ENCODE results near the gene PSMA6. TPM values are rescaled to one million over a fixed set of nuclear protein-coding genes. Genes with fewer than 3 reads are reported as not detected.

The PSMA6 gene
- total and polyA plus RNA-seq, 4 experiments from 2014 or later = 84.6 to 413 (median 207) TPM

- Mint-ChIP-seq H3K27me3 (no peaks in the 10 kb centered on the region), H3K4me1 (peaks cover 17 to 31% (median 25%) of the 10 kb centered on the region in 4 donors), H3K27ac (peak overlapping the region; percentile 35 to 97 (median 86)), H3K9me3 (no peaks in the 10 kb centered on the region), H3K4me3 (peak overlapping the region in 4 of 8 donors; percentile 10 to 72 (median 43)), H3K36me3 (no peaks in the 10 kb centered on the region)
- POLR2A ChIA-PET (ENCODE audit: partially characterized antibody) = interaction anchor here (2.6 to 3.0 kb wide), 2 partner anchors 70 to 73 kb away, joined by 17 to 23 read pairs; partner anchors contain the start of gene NFKBIA
- DNase-seq = no peak
- no peaks in the 10 kb centered on the region for H3K9me3 ChIP-seq (ENCODE audit: control insufficient read depth in 1 of 2, low read length in 2 of 2)
- H3K27ac ChIP-seq (ENCODE audit: low read depth, low read length) = no peak overlapping the region
- H3K4me3 ChIP-seq (ENCODE audit: low read length in 2 of 2) = no peak overlapping the region
- CTCF ChIA-PET (ENCODE audit: partially characterized antibody) = interaction anchor here (1.2 to 1.8 kb wide), 2 partner anchors 9 to 84 kb away, joined by 4 read pairs; no protein-coding TSS in a partner anchor
- H3K36me3 ChIP-seq (ENCODE audit: insufficient read depth, low read length) = no peaks in the 10 kb centered on the region
- H3K4me1 ChIP-seq (ENCODE audit: insufficient read depth, low read length) = peaks cover 21% of the 10 kb centered on the region
- H3K27me3 ChIP-seq (ENCODE audit: insufficient read depth, low read length) = no peaks in the 10 kb centered on the region
- intact Hi-C loops (cut with micrococcal nuclease) = loop anchor here (5.0 kb wide), 1 partner anchor 70 kb away; the partner anchor contains the start of gene NFKBIA
Measured at GRCh38 chr14:35331605-35332516, 39.7 kb downstream of the PSMA6 start.

DNA sequence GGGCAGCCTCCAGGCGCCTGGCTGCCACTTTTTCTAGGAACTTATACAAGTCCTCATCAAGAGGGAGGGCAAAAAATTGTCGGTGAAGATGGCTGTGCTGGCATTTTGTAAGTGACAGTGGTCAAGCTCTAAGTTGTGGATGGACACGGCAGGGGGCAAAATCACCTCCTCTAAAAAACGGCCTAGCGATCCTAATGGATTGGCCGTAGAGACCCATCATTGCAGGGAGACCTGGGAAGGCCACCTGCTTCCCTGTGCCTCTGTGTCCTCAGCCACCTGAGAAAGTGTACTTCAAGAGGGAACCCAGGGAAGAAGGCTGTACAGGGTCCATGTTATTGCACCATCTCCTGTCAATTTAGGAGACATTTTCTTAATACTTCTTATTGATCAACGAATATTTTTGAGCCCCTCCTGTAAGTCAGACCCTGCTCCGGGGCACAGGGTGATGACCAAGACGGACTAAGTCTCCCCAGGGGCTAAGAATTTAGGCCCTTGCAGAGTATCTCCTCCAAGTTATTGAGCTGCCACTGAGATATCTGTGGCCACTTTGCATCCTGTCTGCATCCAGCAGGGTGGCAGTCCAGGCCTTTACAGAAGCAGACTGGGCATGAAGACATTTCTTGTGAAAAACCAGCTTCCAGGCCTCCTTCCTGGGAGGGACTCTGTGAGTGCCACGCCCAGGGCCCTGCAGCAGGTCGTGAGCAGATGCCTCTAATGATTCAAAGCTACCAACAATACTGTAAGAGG lies 40.5 kb downstream of the PSMA6 start:
- H3K27me3 ChIP-seq (ENCODE audit: insufficient read depth, low read length) = no peaks in the 10 kb centered on the region
- Mint-ChIP-seq H3K27ac (peak overlapping the region; percentile 81 to 97 (median 92)), H3K4me3 (peak overlapping the region in 7 of 8 donors; percentile 43 to 81 (median 55)), H3K4me1 (peaks cover 17 to 31% (median 25%) of the 10 kb centered on the region in 4 donors), H3K9me3 (no peaks in the 10 kb centered on the region), H3K27me3 (no peaks in the 10 kb centered on the region), H3K36me3 (no peaks in the 10 kb centered on the region)
- no peaks in the 10 kb centered on the region for H3K36me3 ChIP-seq (ENCODE audit: insufficient read depth, low read length)
- peak in 4 of 5 donors; percentile 28 to 37 (median 36) for DNase-seq
- intact Hi-C loops (cut with micrococcal nuclease) = loop anchor here (5.0 kb wide), 1 partner anchor 70 kb away; the partner anchor contains the start of gene NFKBIA
- POLR2A ChIA-PET (ENCODE audit: partially characterized antibody) = interaction anchor here (0.9 to 3.0 kb wide), 6 partner anchors 10 to 72 kb away, joined by 3 to 23 read pairs (median 4); partner anchors contain the start of genes NFKBIA and PSMA6
- CTCF ChIA-PET (ENCODE audit: partially characterized antibody) = interaction anchor here (1.1 to 1.8 kb wide), 8 partner anchors 10 to 83 kb away, joined by 3 to 8 read pairs (median 4); partner anchors contain the start of gene NFKBIA
- H3K4me1 ChIP-seq (ENCODE audit: insufficient read depth, low read length) = peaks cover 21% of the 10 kb centered on the region
- H3K4me3 ChIP-seq (ENCODE audit: low read length in 2 of 2) = no peak overlapping the region
- H3K27ac ChIP-seq (ENCODE audit: low read depth, low read length) = peak overlapping the region; percentile 34
- no peaks in the 10 kb centered on the region for H3K9me3 ChIP-seq (ENCODE audit: control insufficient read depth in 1 of 2, low read length in 2 of 2)

GRCh38 chr14:35333264-35333730 lies 41.1 kb downstream of the PSMA6 start:
- no peaks in the 10 kb centered on the region for H3K27me3 ChIP-seq (ENCODE audit: insufficient read depth, low read length)
- ChIA-PET CTCF (ENCODE audit: partially characterized antibody) (interaction anchor here (1.0 to 1.8 kb wide), 11 partner anchors 10 to 104 kb away, joined by 3 to 8 read pairs (median 4); partner anchors contain the start of gene NFKBIA), POLR2A (ENCODE audit: partially characterized antibody) (interaction anchor here (0.6 to 3.0 kb wide), 7 partner anchors 11 to 71 kb away, joined by 3 to 23 read pairs (median 4); partner anchors contain the start of genes NFKBIA and PSMA6)
- intact Hi-C loops (cut with micrococcal nuclease) = loop anchor here (5.0 kb wide), 1 partner anchor 69 kb away; the partner anchor contains the start of gene NFKBIA
- H3K4me1 ChIP-seq (ENCODE audit: insufficient read depth, low read length) = peaks cover 21% of the 10 kb centered on the region
- no peak for DNase-seq
- Mint-ChIP-seq H3K36me3 (no peaks in the 10 kb centered on the region), H3K27me3 (no peaks in the 10 kb centered on the region), H3K4me3 (peak overlapping the region in 7 of 8 donors; percentile 43 to 81 (median 55)), H3K9me3 (no peaks in the 10 kb centered on the region), H3K27ac (peak overlapping the region; percentile 81 to 97 (median 92)), H3K4me1 (peaks cover 17 to 31% (median 25%) of the 10 kb centered on the region in 4 donors)
- H3K36me3 ChIP-seq (ENCODE audit: insufficient read depth, low read length) = no peaks in the 10 kb centered on the region
- peak overlapping the region; percentile 34 for H3K27ac ChIP-seq (ENCODE audit: low read depth, low read length)
- no peak overlapping the region for H3K4me3 ChIP-seq (ENCODE audit: low read length in 2 of 2)
- H3K9me3 ChIP-seq (ENCODE audit: control insufficient read depth in 1 of 2, low read length in 2 of 2) = no peaks in the 10 kb centered on the region

- Mint-ChIP-seq H3K4me1 (peaks cover 17 to 31% (median 25%) of the 10 kb centered on the region in 4 donors), H3K9me3 (no peaks in the 10 kb centered on the region), H3K4me3 (peak overlapping the region in 6 of 8 donors; percentile 8 to 48 (median 37)), H3K36me3 (no peaks in the 10 kb centered on the region), H3K27ac (peak overlapping the region; percentile 77 to 97 (median 92)), H3K27me3 (no peaks in the 10 kb centered on the region)
- intact Hi-C loops (cut with micrococcal nuclease) = loop anchor here (5.0 kb wide), 1 partner anchor 68 kb away; the partner anchor contains the start of gene NFKBIA
- peak; percentile 15 to 55 (median 27) for DNase-seq
- no peaks in the 10 kb centered on the region for H3K27me3 ChIP-seq (ENCODE audit: insufficient read depth, low read length)
- H3K9me3 ChIP-seq (ENCODE audit: control insufficient read depth in 1 of 2, low read length in 2 of 2) = no peaks in the 10 kb centered on the region
- ChIA-PET CTCF (ENCODE audit: partially characterized antibody) (interaction anchor here (1.0 to 1.8 kb wide), 10 partner anchors 11 to 104 kb away, joined by 3 to 8 read pairs (median 4); partner anchors contain the start of gene NFKBIA), POLR2A (ENCODE audit: partially characterized antibody) (interaction anchor here (0.6 to 3.0 kb wide), 5 partner anchors 12 to 70 kb away, joined by 3 to 23 read pairs (median 5); partner anchors contain the start of genes NFKBIA and PSMA6)
- H3K27ac ChIP-seq (ENCODE audit: low read depth, low read length) = peak overlapping the region; percentile 34
- H3K4me3 ChIP-seq (ENCODE audit: low read length in 2 of 2) = no peak overlapping the region
- peaks cover 21% of the 10 kb centered on the region for H3K4me1 ChIP-seq (ENCODE audit: insufficient read depth, low read length)
- H3K36me3 ChIP-seq (ENCODE audit: insufficient read depth, low read length) = no peaks in the 10 kb centered on the region
Measured at GRCh38 chr14:35333797-35334743, 41.9 kb downstream of the PSMA6 start.

GRCh38 chr14:35335388-35336092 lies 43.4 kb downstream of the PSMA6 start:
- no peaks in the 10 kb centered on the region for H3K27me3 Mint-ChIP-seq
- H3K9me3 Mint-ChIP-seq = no peaks in the 10 kb centered on the region
- peaks cover 17 to 31% (median 27%) of the 10 kb centered on the region in 4 donors for H3K4me1 Mint-ChIP-seq
- Histone ChIP-seq H3K9me3 (ENCODE audit: control insufficient read depth in 1 of 2, low read length in 2 of 2) (no peaks in the 10 kb centered on the region), H3K27me3 (ENCODE audit: insufficient read depth, low read length) (no peaks in the 10 kb centered on the region), H3K4me1 (ENCODE audit: insufficient read depth, low read length) (peaks cover 21% of the 10 kb centered on the region), H3K27ac (ENCODE audit: low read depth, low read length) (no peak overlapping the region), H3K4me3 (ENCODE audit: low read length in 2 of 2) (no peak overlapping the region), H3K36me3 (ENCODE audit: insufficient read depth, low read length) (no peaks in the 10 kb centered on the region)
- DNase-seq = no peak
- H3K36me3 Mint-ChIP-seq = no peaks in the 10 kb centered on the region
- H3K4me3 Mint-ChIP-seq = no peak overlapping the region
- intact Hi-C loops (cut with micrococcal nuclease) = no loop called here
- POLR2A ChIA-PET (ENCODE audit: partially characterized antibody) = no interaction called here
- CTCF ChIA-PET (ENCODE audit: partially characterized antibody) = no interaction called here
- peak overlapping the region in 4 of 7 donors; percentile 8 to 86 (median 46) for H3K27ac Mint-ChIP-seq
